Posterior cingulate gyrus (tissue), 11 donors: ENCODE results near the gene ASPDH.

Experiments
- DNase-seq, 10 donors: peaks; one replicate each; pipeline versions ENCODE4 v3.0.0 to v3.0.0-alpha.2; 2020 to 2021; ENCODE audit warnings: mixed read lengths in 3 of 10
- intact Hi-C: fragments of 100-400 bp; cut with DNase I; formaldehyde crosslinking; loops from one replicate; pipeline ENCODE4 v1.15.1; 2023

The ASPDH gene

GRCh38 chr19:50464348-50464747 lies 49.4 kb downstream of the ASPDH start:
- intact Hi-C loops: no loop called here

GRCh38 chr19:50462970-50463369 lies 50.7 kb downstream of the ASPDH start:
- intact Hi-C loops: no loop called here
- peak in 1 of 10 donors; percentile 35 for DNase-seq

More at GRCh38 chr19:50464348-50464747, 49.4 kb downstream of the ASPDH start:
- peak in 2 of 10 donors; percentile 47 to 66 for DNase-seq
